Measurements from ENCODE around the gene ALG12.

DNA sequence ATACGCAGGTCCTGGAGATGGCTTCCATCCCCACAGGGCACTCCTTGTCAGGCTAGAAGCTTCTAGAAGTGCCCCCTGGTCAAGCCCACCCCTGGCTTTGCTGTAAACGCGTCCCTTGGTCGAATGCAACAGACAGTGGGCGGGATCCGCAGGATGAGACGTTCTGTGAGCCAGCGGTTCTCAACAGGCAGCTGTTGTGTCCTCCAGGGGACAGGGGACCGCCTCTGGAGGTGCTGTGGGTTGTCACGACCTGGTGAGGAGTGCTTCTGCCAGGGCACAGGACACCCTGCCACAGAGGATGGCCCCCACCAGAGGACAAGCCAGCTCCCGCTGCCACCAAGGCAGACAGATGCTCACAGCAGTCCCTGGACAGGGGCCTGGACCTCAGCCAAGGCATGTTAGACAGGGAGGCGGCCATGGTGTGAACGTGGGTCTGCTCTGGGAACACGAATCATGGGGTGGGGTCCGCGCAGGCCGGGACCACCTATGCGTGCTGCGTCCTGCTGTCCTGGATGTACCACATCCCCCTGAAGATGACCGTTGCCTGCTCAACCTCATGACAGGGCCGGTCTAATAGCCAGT, 11.8 kb upstream of the ALG12 start:
- TF ChIP-seq, protein P1, sequence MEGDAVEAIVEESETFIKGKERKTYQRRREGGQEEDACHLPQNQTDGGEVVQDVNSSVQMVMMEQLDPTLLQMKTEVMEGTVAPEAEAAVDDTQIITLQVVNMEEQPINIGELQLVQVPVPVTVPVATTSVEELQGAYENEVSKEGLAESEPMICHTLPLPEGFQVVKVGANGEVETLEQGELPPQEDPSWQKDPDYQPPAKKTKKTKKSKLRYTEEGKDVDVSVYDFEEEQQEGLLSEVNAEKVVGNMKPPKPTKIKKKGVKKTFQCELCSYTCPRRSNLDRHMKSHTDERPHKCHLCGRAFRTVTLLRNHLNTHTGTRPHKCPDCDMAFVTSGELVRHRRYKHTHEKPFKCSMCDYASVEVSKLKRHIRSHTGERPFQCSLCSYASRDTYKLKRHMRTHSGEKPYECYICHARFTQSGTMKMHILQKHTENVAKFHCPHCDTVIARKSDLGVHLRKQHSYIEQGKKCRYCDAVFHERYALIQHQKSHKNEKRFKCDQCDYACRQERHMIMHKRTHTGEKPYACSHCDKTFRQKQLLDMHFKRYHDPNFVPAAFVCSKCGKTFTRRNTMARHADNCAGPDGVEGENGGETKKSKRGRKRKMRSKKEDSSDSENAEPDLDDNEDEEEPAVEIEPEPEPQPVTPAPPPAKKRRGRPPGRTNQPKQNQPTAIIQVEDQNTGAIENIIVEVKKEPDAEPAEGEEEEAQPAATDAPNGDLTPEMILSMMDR (conservative IDR thresholded peaks at IDR 0.05; ENCODE audit: low read depth in 2 of 2): no peak
- TF ChIP-seq CREB1 (CRISPR knock-in tag; IDR thresholded peaks at IDR 0.05; ENCODE audit: low read depth) (no peak), EZH2 (IDR thresholded peaks at IDR 0.05; ENCODE audit: low read depth, unreplicated experiment) (no peak)

Measured in GM23338 (cell line).